ENCODE data around the gene ATP8B3. TPM values are rescaled to one million over a fixed set of nuclear protein-coding genes. Genes with fewer than 3 reads are reported as not detected.

Gene ATP8B3
- total RNA-seq, 2 donors from 2014 or later, result 2.3 to 3.4 TPM

- H3K4me1 ChIP-seq (ENCODE audit: control insufficient read depth, insufficient read depth, low read length), result no peaks in the 10 kb centered on the region
- 76 to 84% methylated on average over 4 of the region's 4 CpGs for WGBS, 2 experiments (ENCODE audit: insufficient coverage in 1 of 2, insufficient read length in 1 of 2)
- Mint-ChIP-seq H3K4me3 (no peak overlapping the region), H3K9me3 (peaks cover 13% of the 10 kb centered on the region), H3K36me3 (ENCODE audit: low read depth) (no peaks in the 10 kb centered on the region), H3K4me1 (no peaks in the 10 kb centered on the region), H3K27me3 (ENCODE audit: insufficient read depth) (peaks cover 78% of the 10 kb centered on the region), H3K27ac (no peak overlapping the region)
- no peak for TF ChIP-seq CTCF (conservative IDR thresholded peaks at IDR 0.05)
- peaks cover 59% of the 10 kb centered on the region for H3K27me3 ChIP-seq (ENCODE audit: control insufficient read depth, insufficient read depth, low read length, poor library complexity, severe bottlenecking)
- no peak overlapping the region for H3K9ac ChIP-seq (ENCODE audit: extremely low read depth, low read length, poor library complexity, severe bottlenecking)
- no peak overlapping the region for H3K27ac ChIP-seq (ENCODE audit: low read depth, low read length)
- no peak for DNase-seq
- no peak overlapping the region for H3K4me3 ChIP-seq (ENCODE audit: low read length)
- peaks cover 8% of the 10 kb centered on the region for H3K9me3 ChIP-seq (ENCODE audit: control insufficient read depth, low read length)
- no peaks in the 10 kb centered on the region for H3K36me3 ChIP-seq (ENCODE audit: control insufficient read depth, insufficient read depth, low read length)
These were observed 28.7 kb downstream of the ATP8B3 start for GRCh38 chr19:1783354-1783753.

- no peaks in the 10 kb centered on the region for H3K4me1 ChIP-seq (ENCODE audit: control insufficient read depth, insufficient read depth, low read length)
- no peak overlapping the region for H3K27ac ChIP-seq (ENCODE audit: low read depth, low read length)
- Mint-ChIP-seq H3K4me1 (no peaks in the 10 kb centered on the region), H3K27ac (no peak overlapping the region), H3K9me3 (peaks cover 13% of the 10 kb centered on the region), H3K27me3 (ENCODE audit: insufficient read depth) (peaks cover 81% of the 10 kb centered on the region), H3K36me3 (ENCODE audit: low read depth) (no peaks in the 10 kb centered on the region), H3K4me3 (no peak overlapping the region)
- 84 to 86% methylated on average over 6 to 7 of the region's 7 CpGs for WGBS, 2 experiments (ENCODE audit: insufficient coverage in 1 of 2, insufficient read length in 1 of 2)
- no peak for DNase-seq
- H3K9ac ChIP-seq (ENCODE audit: extremely low read depth, low read length, poor library complexity, severe bottlenecking), result no peak overlapping the region
- H3K4me3 ChIP-seq (ENCODE audit: low read length), result no peak overlapping the region
- H3K27me3 ChIP-seq (ENCODE audit: control insufficient read depth, insufficient read depth, low read length, poor library complexity, severe bottlenecking), result peaks cover 64% of the 10 kb centered on the region
- peaks cover 8% of the 10 kb centered on the region for H3K9me3 ChIP-seq (ENCODE audit: control insufficient read depth, low read length)
- no peak for TF ChIP-seq CTCF (conservative IDR thresholded peaks at IDR 0.05)
- H3K36me3 ChIP-seq (ENCODE audit: control insufficient read depth, insufficient read depth, low read length), result no peaks in the 10 kb centered on the region
These were observed 29.6 kb downstream of the ATP8B3 start for GRCh38 chr19:1782521-1782920.

- peaks cover 8% of the 10 kb centered on the region for H3K9me3 ChIP-seq (ENCODE audit: control insufficient read depth, low read length)
- H3K4me3 ChIP-seq (ENCODE audit: low read length), result no peak overlapping the region
- no peak overlapping the region for H3K9ac ChIP-seq (ENCODE audit: extremely low read depth, low read length, poor library complexity, severe bottlenecking)
- H3K27ac ChIP-seq (ENCODE audit: low read depth, low read length), result no peak overlapping the region
- Mint-ChIP-seq H3K4me1 (peaks cover 3% of the 10 kb centered on the region), H3K27ac (no peak overlapping the region), H3K36me3 (ENCODE audit: low read depth) (no peaks in the 10 kb centered on the region), H3K27me3 (ENCODE audit: insufficient read depth) (peaks cover 86% of the 10 kb centered on the region), H3K9me3 (peaks cover 15% of the 10 kb centered on the region), H3K4me3 (no peak overlapping the region)
- no peaks in the 10 kb centered on the region for H3K4me1 ChIP-seq (ENCODE audit: control insufficient read depth, insufficient read depth, low read length)
- no peaks in the 10 kb centered on the region for H3K36me3 ChIP-seq (ENCODE audit: control insufficient read depth, insufficient read depth, low read length)
- DNase-seq, result no peak
- TF ChIP-seq CTCF (conservative IDR thresholded peaks at IDR 0.05), result peak; percentile 27
- WGBS, 2 experiments (ENCODE audit: insufficient coverage in 1 of 2, insufficient read length in 1 of 2), result 74 to 83% methylated on average over 2 to 13 of the region's 14 CpGs
- peaks cover 85% of the 10 kb centered on the region for H3K27me3 ChIP-seq (ENCODE audit: control insufficient read depth, insufficient read depth, low read length, poor library complexity, severe bottlenecking)
These were observed 31.7 kb downstream of the ATP8B3 start for GRCh38 chr19:1780272-1780958.

All from endodermal cell (in vitro differentiated cells).